GM12878 (cell line): ENCODE results near the gene SYNGR2. TPM values are rescaled to one million over a fixed set of nuclear protein-coding genes. Genes with fewer than 3 reads are reported as not detected.
A peak's percentile ranks its signal among the peaks of the same experiment; 100 is the strongest.

Experiments used
- GABPA ChIP-seq: IDR thresholded peaks from 2 replicates; pipeline ENCODE4 v1.6.1; 2014; ENCODE audit warnings: antibody characterized with exemption, low read depth, mild to moderate bottlenecking, inconsistent platforms
- HDAC2 ChIP-seq: fragments of 200-600 bp; sonication (generic); IDR thresholded peaks from 2 replicates; pipeline ENCODE4 v1.6.1; 2017
- IKZF1 ChIP-seq: fragments of 450-650 bp; conservative IDR thresholded peaks from 2 replicates; pipeline ENCODE4 v1.6.1; 2017; ENCODE audit warnings: antibody characterized with exemption, mild to moderate bottlenecking
- IRF4 ChIP-seq: IDR thresholded peaks from 2 replicates; pipeline ENCODE4 v1.6.1; 2011; ENCODE audit warnings: low read depth, low read length
- LARP7 ChIP-seq: fragments of 450-650 bp; IDR thresholded peaks from 2 replicates; pipeline ENCODE4 v1.6.1; 2017; ENCODE audit warnings: mild to moderate bottlenecking
- PAX5 ChIP-seq: IDR thresholded peaks from 2 replicates; pipeline ENCODE4 v1.6.1; 2011; ENCODE audit warnings: low read depth, low read length, borderline replicate concordance
- POLR2AphosphoS2 ChIP-seq: IDR thresholded peaks from 2 replicates; pipeline ENCODE4 v1.6.1; 2011; ENCODE audit warnings: low read depth, mild to moderate bottlenecking, low read length, improper control_type of control experiment, moderate library complexity
- PRDM15 ChIP-seq: fragments of 450-650 bp; formaldehyde crosslinking; IDR thresholded peaks from 2 replicates; pipeline ENCODE4 v1.4.0; 2020; ENCODE audit warnings: mild to moderate bottlenecking, moderate library complexity
- RAD51 ChIP-seq: fragments of 450-650 bp; IDR thresholded peaks from 2 replicates; pipeline ENCODE4 v1.6.1; 2016; ENCODE audit warnings: moderate library complexity, mild to moderate bottlenecking, inconsistent platforms
- RUNX3 ChIP-seq: IDR thresholded peaks from 2 replicates; pipeline ENCODE4 v1.6.1; 2012; ENCODE audit warnings: low read length, inconsistent platforms
- SUPT20H ChIP-seq: IDR thresholded peaks from 2 replicates; pipeline ENCODE4 v1.6.1; 2011; ENCODE audit warnings: low read depth, mild to moderate bottlenecking, low read length, moderate library complexity, borderline replicate concordance; ENCODE audit not compliant: control insufficient read depth
- TARDBP ChIP-seq: IDR thresholded peaks from 2 replicates; pipeline ENCODE4 v1.6.1; 2016; ENCODE audit warnings: borderline replicate concordance
- TCF3 ChIP-seq: IDR thresholded peaks from 2 replicates; pipeline ENCODE4 v1.6.1; 2012; ENCODE audit warnings: low read depth, mild to moderate bottlenecking, low read length, borderline replicate concordance; ENCODE audit not compliant: insufficient read depth
- ZNF207 ChIP-seq: fragments of 450-650 bp; IDR thresholded peaks from 2 replicates; pipeline ENCODE4 v1.6.1; 2014; ENCODE audit warnings: antibody characterized with exemption, mild to moderate bottlenecking, borderline replicate concordance
- ZNF687 ChIP-seq: fragments of 450-650 bp; IDR thresholded peaks from 2 replicates; pipeline ENCODE4 v1.6.1; 2017; ENCODE audit warnings: mild to moderate bottlenecking, moderate library complexity
- polyA plus RNA-seq, 11 experiments: library from polyadenylated mRNA; depleted of rRNA in 4 of 11; unstranded in 6 of 11; stranded (reverse) in 5 of 11; fragments of >200 nt; fragmentation: Nextera tagmentation in 4 of 11; fragmentation: Illumina TruSeq in 1 of 11; extraction: Ambion mirVana in 4 of 11; extraction: Trizol in 1 of 11; gene quantifications; 1 replicate in 1 of 11; 2 replicates in 10 of 11; pipeline versions ENCODE4 v1.2.1 to v1.2.3, GENCODE V29; 2011 to 2016; ENCODE audit warnings: inconsistent platforms in 2 of 11, missing spikeins in 2 of 11, low read depth in 1 of 11
- total RNA-seq, 4 experiments: library from RNA; depleted of rRNA in 3 of 4; stranded (reverse); fragments of >200 nt in 3 of 4; fragmentation: Illumina TruSeq in 1 of 4; extraction: Trizol in 1 of 4; gene quantifications; 2 replicates each; pipeline versions ENCODE4 v1.2.1 to v1.2.3, GENCODE V29; 2013 to 2021
- TF ChIP-seq, protein P1 (sequence below): IDR thresholded peaks from 2 replicates; pipeline ENCODE4 v1.6.1; 2011; ENCODE audit warnings: borderline replicate concordance, low read depth, mild to moderate bottlenecking, moderate library complexity, low read length; ENCODE audit not compliant: insufficient read depth, poor library complexity, severe bottlenecking
- TF ChIP-seq, protein P2 (sequence below): fragments of 450-650 bp; IDR thresholded peaks from 2 replicates; pipeline ENCODE4 v1.6.1; 2017; ENCODE audit warnings: mild to moderate bottlenecking
- TF ChIP-seq, protein P3 (sequence below): fragments of 450-650 bp; IDR thresholded peaks from 2 replicates; pipeline ENCODE4 v1.6.1; 2016; ENCODE audit warnings: mild to moderate bottlenecking

The SYNGR2 gene
- total and polyA plus RNA-seq, 10 of the 15 experiments (the other 5 are each of a cell fraction or from before 2014, with no cell fraction given), result 4.4 to 529 (median 261) TPM

GRCh38 chr17:78174346-78174869, 6.0 kb downstream of the SYNGR2 start (continued):
- TF ChIP-seq POLR2AphosphoS2 (peak; percentile 95), IRF4 (no peak), PAX5 (peak; percentile 22; the same call in 1 of the 2 replicates), RUNX3 (peak; percentile 59), TCF3 (no peak), RAD51 (no peak), IKZF1 (peak; percentile 86), ZNF687 (peak; percentile 83), TARDBP (no peak), LARP7 (peak; percentile 44; the same call in 1 of the 2 replicates), HDAC2 (no peak), SUPT20H (no peak), ZNF207 (no peak), GABPA (no peak), PRDM15 (CRISPR knock-in tag) (no peak)
- TF ChIP-seq, protein P1, sequence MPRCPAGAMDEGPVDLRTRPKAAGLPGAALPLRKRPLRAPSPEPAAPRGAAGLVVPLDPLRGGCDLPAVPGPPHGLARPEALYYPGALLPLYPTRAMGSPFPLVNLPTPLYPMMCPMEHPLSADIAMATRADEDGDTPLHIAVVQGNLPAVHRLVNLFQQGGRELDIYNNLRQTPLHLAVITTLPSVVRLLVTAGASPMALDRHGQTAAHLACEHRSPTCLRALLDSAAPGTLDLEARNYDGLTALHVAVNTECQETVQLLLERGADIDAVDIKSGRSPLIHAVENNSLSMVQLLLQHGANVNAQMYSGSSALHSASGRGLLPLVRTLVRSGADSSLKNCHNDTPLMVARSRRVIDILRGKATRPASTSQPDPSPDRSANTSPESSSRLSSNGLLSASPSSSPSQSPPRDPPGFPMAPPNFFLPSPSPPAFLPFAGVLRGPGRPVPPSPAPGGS, result peak; percentile 83
- TF ChIP-seq, protein P2, sequence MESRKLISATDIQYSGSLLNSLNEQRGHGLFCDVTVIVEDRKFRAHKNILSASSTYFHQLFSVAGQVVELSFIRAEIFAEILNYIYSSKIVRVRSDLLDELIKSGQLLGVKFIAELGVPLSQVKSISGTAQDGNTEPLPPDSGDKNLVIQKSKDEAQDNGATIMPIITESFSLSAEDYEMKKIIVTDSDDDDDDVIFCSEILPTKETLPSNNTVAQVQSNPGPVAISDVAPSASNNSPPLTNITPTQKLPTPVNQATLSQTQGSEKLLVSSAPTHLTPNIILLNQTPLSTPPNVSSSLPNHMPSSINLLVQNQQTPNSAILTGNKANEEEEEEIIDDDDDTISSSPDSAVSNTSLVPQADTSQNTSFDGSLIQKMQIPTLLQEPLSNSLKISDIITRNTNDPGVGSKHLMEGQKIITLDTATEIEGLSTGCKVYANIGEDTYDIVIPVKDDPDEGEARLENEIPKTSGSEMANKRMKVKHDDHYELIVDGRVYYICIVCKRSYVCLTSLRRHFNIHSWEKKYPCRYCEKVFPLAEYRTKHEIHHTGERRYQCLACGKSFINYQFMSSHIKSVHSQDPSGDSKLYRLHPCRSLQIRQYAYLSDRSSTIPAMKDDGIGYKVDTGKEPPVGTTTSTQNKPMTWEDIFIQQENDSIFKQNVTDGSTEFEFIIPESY, result no peak
- TF ChIP-seq, protein P3, sequence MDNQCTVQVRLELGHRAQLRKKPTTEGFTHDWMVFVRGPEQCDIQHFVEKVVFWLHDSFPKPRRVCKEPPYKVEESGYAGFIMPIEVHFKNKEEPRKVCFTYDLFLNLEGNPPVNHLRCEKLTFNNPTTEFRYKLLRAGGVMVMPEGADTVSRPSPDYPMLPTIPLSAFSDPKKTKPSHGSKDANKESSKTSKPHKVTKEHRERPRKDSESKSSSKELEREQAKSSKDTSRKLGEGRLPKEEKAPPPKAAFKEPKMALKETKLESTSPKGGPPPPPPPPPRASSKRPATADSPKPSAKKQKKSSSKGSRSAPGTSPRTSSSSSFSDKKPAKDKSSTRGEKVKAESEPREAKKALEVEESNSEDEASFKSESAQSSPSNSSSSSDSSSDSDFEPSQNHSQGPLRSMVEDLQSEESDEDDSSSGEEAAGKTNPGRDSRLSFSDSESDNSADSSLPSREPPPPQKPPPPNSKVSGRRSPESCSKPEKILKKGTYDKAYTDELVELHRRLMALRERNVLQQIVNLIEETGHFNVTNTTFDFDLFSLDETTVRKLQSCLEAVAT, result no peak
